ENCODE results near the gene NFXL1.

- TF ChIP-seq CTCF (IDR thresholded peaks at IDR 0.05), result no peak
- no peak for TF ChIP-seq CEBPB (IDR thresholded peaks at IDR 0.05)
- TF ChIP-seq PHF8 (IDR thresholded peaks at IDR 0.05; ENCODE audit: borderline replicate concordance, low read depth), result no peak
- no peak for TF ChIP-seq HDAC2 (IDR thresholded peaks at IDR 0.05)
- TF ChIP-seq JUNB (IDR thresholded peaks at IDR 0.05), result no peak
- no peak for TF ChIP-seq POLR2AphosphoS2 (conservative IDR thresholded peaks at IDR 0.05; ENCODE audit: low read length)
- no peak for TF ChIP-seq POLR2A (IDR thresholded peaks at IDR 0.05; ENCODE audit: low read length)
- TF ChIP-seq RNF2 (IDR thresholded peaks at IDR 0.05; ENCODE audit: borderline replicate concordance, low read depth), result no peak
- no peak for TF ChIP-seq CBX8 (IDR thresholded peaks at IDR 0.05)
- TF ChIP-seq REST (IDR thresholded peaks at IDR 0.05), result no peak
- TF ChIP-seq ZFP36 (IDR thresholded peaks at IDR 0.05; ENCODE audit: borderline replicate concordance, partially characterized antibody), result no peak
- no peak for TF ChIP-seq ZNF302 (CRISPR knock-in tag; IDR thresholded peaks at IDR 0.05)
- no peak for TF ChIP-seq CHD4 (IDR thresholded peaks at IDR 0.05; ENCODE audit: borderline replicate concordance)
- TF ChIP-seq EHMT2 (IDR thresholded peaks at IDR 0.05; ENCODE audit: low read depth), result no peak
These were observed 66.3 kb downstream of the NFXL1 start for GRCh38 chr4:47848041-47848440.
